SK-N-MC (cell line): ENCODE data around the gene MPPED2.

Source experiments
- DNase-seq: peaks from one replicate; pipeline ENCODE4 v3.0.0-alpha.2; 2011; ENCODE audit warnings: low read depth, low spot score
- H3K27ac ChIP-seq: fragments of 200-600 bp; sonication (generic); 2 replicates; pipeline ENCODE4 v1.5.1; 2016; ENCODE audit warnings: mixed run types
- H3K36me3 ChIP-seq: fragments of 200-600 bp; sonication (generic); 2 replicates; pipeline ENCODE4 v1.6.1; 2017; ENCODE audit warnings: antibody characterized with exemption, low read length, mixed read lengths; ENCODE audit not compliant: insufficient read depth
- H3K4me3 ChIP-seq: fragments of 200-600 bp; sonication (generic); 2 replicates; pipeline ENCODE4 v1.5.1; 2016
- H3K9ac ChIP-seq: fragments of 200-600 bp; sonication (generic); 2 replicates; pipeline ENCODE4 v1.8.0; 2017; ENCODE audit warnings: mixed run types, mixed read lengths; ENCODE audit not compliant: insufficient read length
- H3K9me3 ChIP-seq: fragments of 200-600 bp; sonication (generic); 2 replicates; pipeline ENCODE4 v1.6.1; 2017; ENCODE audit warnings: low read depth, mild to moderate bottlenecking, antibody characterized with exemption, low read length, moderate library complexity, mixed read lengths
- EZH2 ChIP-seq: fragments of 200-600 bp; sonication (generic); IDR thresholded peaks from one replicate; pipeline ENCODE4 v1.6.1; 2017; ENCODE audit warnings: antibody characterized with exemption
- FOXP2 ChIP-seq: optimal IDR thresholded peaks from 2 replicates; pipeline ENCODE3; 2011; ENCODE audit warnings: mild to moderate bottlenecking, moderate library complexity; ENCODE audit not compliant: insufficient read depth; ENCODE audit errors: extremely low read length, control extremely low read depth
- POLR2AphosphoS5 ChIP-seq: IDR thresholded peaks from 2 replicates; pipeline ENCODE4 v1.6.1; 2012; ENCODE audit warnings: mild to moderate bottlenecking, low read depth, low read length, borderline replicate concordance

MPPED2 gene

GRCh38 chr11:30381879-30382278 lies 204.3 kb downstream of the MPPED2 start:
- H3K9ac ChIP-seq: no peak overlapping the region
- no peaks in the 10 kb centered on the region for H3K9me3 ChIP-seq
- TF ChIP-seq POLR2AphosphoS5: no peak
- TF ChIP-seq EZH2: no peak
- TF ChIP-seq FOXP2: no peak
- H3K4me3 ChIP-seq: no peak overlapping the region
- DNase-seq: no peak
- no peaks in the 10 kb centered on the region for H3K36me3 ChIP-seq
- no peak overlapping the region for H3K27ac ChIP-seq

DNA sequence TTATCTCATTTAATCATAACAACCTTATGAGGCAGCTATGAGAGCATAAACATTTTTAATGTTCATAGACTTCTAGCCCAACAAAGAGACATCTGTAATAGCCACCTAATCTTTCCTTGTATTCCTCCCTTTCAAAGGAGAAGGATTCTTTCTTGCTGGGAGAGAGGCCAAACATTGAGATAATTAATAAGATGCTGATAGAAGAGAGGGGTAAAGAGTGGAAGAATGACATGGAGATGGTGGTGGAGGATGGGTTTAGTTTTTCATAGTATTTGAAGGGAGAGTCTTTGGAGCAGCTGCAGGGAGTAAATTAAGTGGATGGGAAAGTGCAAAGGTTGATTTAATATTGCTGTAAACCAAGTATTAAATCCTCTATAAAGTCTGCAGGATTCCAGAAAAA lies 205.3 kb downstream of the MPPED2 start:
- no peak for TF ChIP-seq EZH2
- TF ChIP-seq POLR2AphosphoS5: no peak
- no peak for TF ChIP-seq FOXP2
- no peak overlapping the region for H3K27ac ChIP-seq
- H3K36me3 ChIP-seq: no peaks in the 10 kb centered on the region
- H3K4me3 ChIP-seq: no peak overlapping the region
- no peak for DNase-seq
- no peaks in the 10 kb centered on the region for H3K9me3 ChIP-seq
- H3K9ac ChIP-seq: no peak overlapping the region

DNA sequence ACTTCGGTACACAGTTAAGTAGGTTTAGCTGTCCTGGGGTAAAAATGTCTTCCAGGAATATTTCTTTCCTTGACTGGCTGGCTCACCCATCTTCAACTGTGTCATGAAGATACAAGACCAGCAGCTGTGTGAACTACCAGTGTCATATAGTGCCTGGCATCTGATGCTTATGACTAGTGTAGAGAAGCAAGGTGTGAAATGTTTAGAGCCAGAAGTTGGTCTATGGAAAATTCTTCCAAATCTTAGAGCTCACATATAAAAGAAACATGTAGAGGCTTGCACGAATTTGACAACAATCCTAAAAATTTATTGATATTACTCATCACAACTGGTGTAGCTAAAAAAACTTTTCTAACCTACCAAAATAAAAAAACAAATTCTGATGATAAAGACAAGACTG lies 208.8 kb downstream of the MPPED2 start:
- Histone ChIP-seq H3K9me3 (no peaks in the 10 kb centered on the region), H3K27ac (no peak overlapping the region), H3K9ac (no peak overlapping the region), H3K36me3 (no peaks in the 10 kb centered on the region), H3K4me3 (no peak overlapping the region)
- DNase-seq: no peak
- TF ChIP-seq POLR2AphosphoS5 (no peak), EZH2 (no peak), FOXP2 (no peak)

DNA sequence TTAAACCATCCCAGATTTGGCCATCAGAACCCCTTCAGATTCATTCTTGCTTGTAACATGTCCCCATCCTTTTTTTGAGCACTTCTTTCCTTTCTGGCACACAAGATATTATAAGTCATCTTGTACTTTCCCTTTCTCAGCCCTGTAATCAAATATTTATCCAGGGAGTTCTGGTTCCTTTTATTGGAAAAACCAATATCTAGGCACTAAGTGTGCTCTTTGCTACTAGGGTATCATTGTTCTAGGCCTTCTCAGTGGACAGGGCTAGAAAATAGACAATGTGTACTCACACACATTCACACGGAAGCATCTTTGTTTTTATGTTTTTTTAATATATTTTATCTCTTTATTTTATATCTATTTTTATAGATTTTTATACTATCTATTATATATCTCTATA lies 216.0 kb downstream of the MPPED2 start:
- no peak for TF ChIP-seq POLR2AphosphoS5
- no peak overlapping the region for H3K4me3 ChIP-seq
- no peak for DNase-seq
- H3K9ac ChIP-seq: no peak overlapping the region
- no peaks in the 10 kb centered on the region for H3K36me3 ChIP-seq
- no peak overlapping the region for H3K27ac ChIP-seq
- H3K9me3 ChIP-seq: no peaks in the 10 kb centered on the region

- Histone ChIP-seq H3K36me3 (no peaks in the 10 kb centered on the region), H3K9me3 (no peaks in the 10 kb centered on the region), H3K27ac (no peak overlapping the region), H3K9ac (no peak overlapping the region), H3K4me3 (no peak overlapping the region)
- DNase-seq: no peak
- no peak for TF ChIP-seq FOXP2
- no peak for TF ChIP-seq EZH2
- no peak for TF ChIP-seq POLR2AphosphoS5
These were observed 217.8 kb downstream of the MPPED2 start for GRCh38 chr11:30368394-30368793.

DNA sequence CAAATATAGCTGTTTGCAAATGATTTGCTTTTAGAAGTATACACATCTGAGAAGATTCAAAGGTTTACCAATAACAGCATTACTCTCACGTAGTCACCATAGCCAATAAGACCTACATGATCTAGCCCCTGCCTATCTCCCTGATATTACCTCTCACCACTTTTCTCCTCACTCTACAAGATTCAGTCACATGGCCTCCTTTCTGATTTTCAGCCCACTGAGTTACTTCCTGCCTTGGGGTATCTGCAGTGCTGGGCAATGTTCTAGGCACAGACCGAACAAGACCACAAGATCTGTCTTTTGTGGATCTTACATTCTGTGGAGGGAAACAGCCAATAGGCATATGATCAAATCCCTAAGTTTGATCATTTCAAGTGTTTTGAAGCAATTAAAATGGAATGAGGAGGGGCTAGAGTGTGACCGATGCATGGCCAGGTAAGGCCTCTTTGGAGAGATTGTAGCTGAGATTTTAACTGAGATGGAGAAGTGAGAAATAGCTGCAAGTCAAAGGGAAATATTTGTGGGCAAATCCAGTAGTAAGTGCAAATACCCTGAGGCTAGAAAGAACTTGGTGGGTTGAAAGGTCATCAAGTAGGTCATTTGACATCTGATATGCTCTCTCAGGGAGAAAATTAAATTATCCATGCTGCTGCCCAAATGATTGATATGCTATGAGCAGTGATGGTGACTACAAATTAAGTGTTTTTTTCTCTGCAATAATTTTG lies 220.2 kb downstream of the MPPED2 start:
- Histone ChIP-seq H3K9me3 (no peaks in the 10 kb centered on the region), H3K27ac (no peak overlapping the region), H3K4me3 (no peak overlapping the region), H3K9ac (no peak overlapping the region), H3K36me3 (no peaks in the 10 kb centered on the region)
- TF ChIP-seq EZH2 (no peak), FOXP2 (no peak), POLR2AphosphoS5 (no peak)
- no peak for DNase-seq

DNA sequence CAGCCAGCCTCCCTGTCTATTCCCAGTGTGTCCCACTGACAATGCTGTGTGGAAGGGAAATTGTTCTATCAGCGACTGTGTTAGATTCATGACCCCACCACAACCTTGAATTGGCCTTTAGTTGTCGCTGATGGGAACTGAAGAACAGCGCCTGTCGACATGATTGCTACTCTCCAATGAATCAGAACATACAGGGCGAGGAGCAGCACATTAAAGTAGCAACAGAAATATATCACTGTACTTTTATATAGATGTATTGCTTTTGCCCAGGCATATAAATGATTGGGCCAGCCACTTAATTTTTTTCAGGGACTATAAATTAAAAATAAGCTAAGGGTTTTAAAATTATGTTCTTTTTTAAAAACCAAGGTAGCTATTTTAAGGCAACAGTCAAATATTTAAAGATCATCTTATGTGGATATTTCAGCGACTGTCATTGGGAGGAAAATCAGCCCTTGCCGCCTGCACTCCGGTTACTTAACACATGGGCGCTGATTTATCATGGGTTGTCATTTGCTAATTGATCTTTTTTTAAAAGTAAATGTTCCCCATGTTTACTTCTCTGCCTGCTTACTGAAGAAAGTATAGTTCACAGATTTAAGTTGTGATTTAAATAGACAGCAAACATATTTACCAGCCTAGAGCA lies 221.2 kb downstream of the MPPED2 start:
- TF ChIP-seq FOXP2 (no peak), EZH2 (no peak), POLR2AphosphoS5 (no peak)
- DNase-seq: no peak
- Histone ChIP-seq H3K4me3 (no peak overlapping the region), H3K9ac (no peak overlapping the region), H3K27ac (no peak overlapping the region), H3K9me3 (no peaks in the 10 kb centered on the region), H3K36me3 (no peaks in the 10 kb centered on the region)

DNA sequence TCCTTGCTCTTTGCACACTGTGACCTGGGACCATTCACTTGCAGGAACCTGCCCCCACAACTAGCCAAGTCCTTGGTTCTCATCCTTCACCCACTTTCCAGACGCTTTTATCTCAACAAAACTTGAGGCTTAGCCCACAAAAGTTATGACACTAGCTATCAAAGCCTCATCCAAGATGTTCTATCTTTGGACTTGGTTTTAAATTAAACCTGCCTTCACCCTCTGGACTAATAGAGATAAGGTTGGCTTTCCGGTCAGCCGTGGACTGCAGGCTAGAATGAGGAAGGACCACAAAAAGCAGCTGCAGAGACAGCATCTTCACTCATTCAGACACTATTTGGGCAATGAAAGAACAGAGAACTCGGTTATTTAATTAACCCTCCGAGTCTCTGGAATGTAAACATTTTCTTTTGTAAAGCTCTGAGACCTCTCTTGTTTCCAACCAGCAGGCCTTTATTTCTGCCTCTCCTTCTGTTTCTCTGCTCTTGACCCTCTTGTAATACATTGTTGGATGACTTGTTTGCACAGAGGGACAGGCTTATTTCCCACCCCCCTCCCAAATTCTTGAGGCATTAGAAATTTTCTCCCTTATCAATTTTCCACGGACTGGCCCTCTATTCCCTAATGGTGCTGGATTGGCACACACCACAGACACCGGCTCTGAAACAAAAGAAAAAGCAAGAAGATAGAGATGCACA lies 221.9 kb downstream of the MPPED2 start:
- no peak overlapping the region for H3K27ac ChIP-seq

GRCh38 chr11:30360741-30361140 lies 225.4 kb downstream of the MPPED2 start:
- Histone ChIP-seq H3K9ac (no peak overlapping the region), H3K36me3 (no peaks in the 10 kb centered on the region), H3K27ac (no peak overlapping the region), H3K4me3 (no peak overlapping the region), H3K9me3 (no peaks in the 10 kb centered on the region)
- TF ChIP-seq FOXP2 (no peak), POLR2AphosphoS5 (no peak), EZH2 (no peak)
- DNase-seq: no peak

More for the DNA sequence above, 221.9 kb downstream of the MPPED2 start:
- Histone ChIP-seq H3K9me3 (no peaks in the 10 kb centered on the region), H3K9ac (no peak overlapping the region), H3K36me3 (no peaks in the 10 kb centered on the region), H3K4me3 (no peak overlapping the region)
- TF ChIP-seq EZH2: no peak
- no peak for TF ChIP-seq FOXP2
- TF ChIP-seq POLR2AphosphoS5: no peak
- no peak for DNase-seq
